Fibroblast of gingiva (primary cell): ENCODE data around the gene MPV17.
"Not testable (repeated sequence)": the region's sequence is repeated elsewhere in the genome, so short reads cannot be mapped to it uniquely, and the experiment has no call there.

Source experiments
- DNase-seq: peaks from one replicate; pipeline ENCODE4 v3.0.0-alpha.2; 2011; ENCODE audit warnings: low read depth

MPV17 gene

GRCh38 chr2:27297195-27297594 lies 25.7 kb downstream of the MPV17 start:
- no peak for DNase-seq

GRCh38 chr2:27296481-27296880 lies 26.4 kb downstream of the MPV17 start:
- peak; percentile 54 for DNase-seq

- DNase-seq = no peak
These were observed 28.0 kb downstream of the MPV17 start for GRCh38 chr2:27294928-27295327.

- no peak for DNase-seq
These were observed 31.0 kb downstream of the MPV17 start for GRCh38 chr2:27291865-27292264.

- no peak for DNase-seq
These were observed 32.3 kb downstream of the MPV17 start for GRCh38 chr2:27290549-27290948.

DNA sequence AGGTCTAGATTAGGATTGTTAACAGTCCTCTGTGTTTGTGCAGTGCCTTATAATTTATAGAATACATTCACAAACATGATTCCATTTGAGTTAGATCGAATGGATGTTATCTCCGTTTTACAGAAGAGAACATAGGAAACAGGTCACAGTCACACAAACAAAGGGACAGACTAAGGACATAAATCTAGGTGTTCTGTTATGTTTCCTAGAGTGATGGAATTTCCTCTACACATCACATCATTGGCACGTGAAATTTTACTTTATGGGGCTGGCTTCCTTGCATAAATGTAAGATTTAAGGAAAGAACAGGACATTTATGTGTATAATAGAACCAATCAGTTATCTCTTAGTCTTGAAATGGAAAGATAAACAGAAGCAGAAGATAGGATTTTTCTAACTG lies 34.3 kb downstream of the MPV17 start:
- no peak for DNase-seq

- DNase-seq = no peak
These were observed 37.4 kb downstream of the MPV17 start for GRCh38 chr2:27285481-27285880.

GRCh38 chr2:27284996-27285395 lies 37.9 kb downstream of the MPV17 start:
- no peak for DNase-seq

- no peak for DNase-seq
These were observed 40.0 kb downstream of the MPV17 start for GRCh38 chr2:27282892-27283291.

GRCh38 chr2:27281855-27282559 lies 40.9 kb downstream of the MPV17 start, which contains the start of gene TRIM54:
Gene TRIM54, plus strand, starts transcription at chr2:27282429. Its CDS starts 303 bp downstream, at chr2:27282732.
- no peak for DNase-seq

- no peak for DNase-seq
These were observed 41.5 kb downstream of the MPV17 start for GRCh38 chr2:27281442-27281841.

- DNase-seq = no peak
These were observed 42.1 kb downstream of the MPV17 start for GRCh38 chr2:27280826-27281225.

GRCh38 chr2:27278010-27278409 lies 44.9 kb downstream of the MPV17 start:
- DNase-seq = no peak

DNA sequence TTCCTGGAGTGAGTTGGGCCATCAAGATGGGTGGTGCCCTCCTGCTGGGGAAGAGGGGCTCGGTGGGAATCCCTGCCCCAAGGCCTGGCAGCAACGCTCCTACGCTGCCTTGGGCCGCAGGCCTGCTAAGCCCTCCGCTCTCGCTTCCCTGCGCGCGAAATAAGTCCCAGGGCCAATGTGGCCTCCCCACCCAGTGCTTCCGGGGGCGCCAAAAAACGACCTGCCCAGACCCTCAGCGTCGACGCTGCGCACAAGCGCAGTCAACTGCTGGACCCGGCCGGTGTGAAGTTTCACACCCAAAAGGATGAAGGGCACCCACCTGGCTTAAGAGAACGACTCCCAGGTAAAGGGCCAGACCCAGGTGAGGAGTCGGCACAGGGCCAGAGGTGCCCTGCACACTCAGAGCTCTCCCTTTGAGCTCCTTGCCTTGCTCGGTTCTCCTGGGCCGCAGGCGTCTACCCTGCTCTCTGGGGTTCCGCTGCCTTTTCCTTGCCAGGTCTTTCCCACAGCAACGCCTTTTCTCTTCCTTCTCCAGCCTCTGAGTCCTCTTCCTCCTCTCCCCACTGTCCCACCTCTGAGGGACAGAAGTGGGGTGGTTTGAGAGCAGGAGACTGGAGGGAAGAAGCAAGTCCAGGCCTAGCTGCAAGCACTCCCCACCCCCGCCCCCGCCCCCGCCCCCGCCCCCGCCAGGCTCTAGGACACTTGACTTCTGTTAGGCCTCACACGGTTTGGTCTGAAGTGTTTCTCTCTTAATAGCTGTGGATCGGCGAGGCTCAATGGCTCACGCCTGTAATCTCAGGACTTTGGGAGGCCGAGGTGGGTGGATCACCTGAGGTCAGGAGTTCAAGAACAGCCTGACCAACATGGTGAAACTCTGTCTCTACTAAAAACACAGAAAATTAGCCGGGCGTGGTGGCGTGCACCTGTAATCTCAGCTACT lies 47.4 kb downstream of the MPV17 start, which contains the start of gene DNAJC5G:
DNAJC5G (plus strand) TSS at position 223 of the 940 bp plus-strand sequence. CDS start 1,296 bp downstream, outside the sequence.
- DNase-seq = no peak

GRCh38 chr2:27272537-27273522 lies 50.1 kb downstream of the MPV17 start:
- not testable (repeated sequence) for DNase-seq

GRCh38 chr2:27271631-27272340 lies 51.1 kb downstream of the MPV17 start:
- DNase-seq = no peak

GRCh38 chr2:27270670-27271069 lies 52.2 kb downstream of the MPV17 start:
- DNase-seq = no peak

- DNase-seq = no peak
These were observed 52.8 kb downstream of the MPV17 start for GRCh38 chr2:27270131-27270530.

DNA sequence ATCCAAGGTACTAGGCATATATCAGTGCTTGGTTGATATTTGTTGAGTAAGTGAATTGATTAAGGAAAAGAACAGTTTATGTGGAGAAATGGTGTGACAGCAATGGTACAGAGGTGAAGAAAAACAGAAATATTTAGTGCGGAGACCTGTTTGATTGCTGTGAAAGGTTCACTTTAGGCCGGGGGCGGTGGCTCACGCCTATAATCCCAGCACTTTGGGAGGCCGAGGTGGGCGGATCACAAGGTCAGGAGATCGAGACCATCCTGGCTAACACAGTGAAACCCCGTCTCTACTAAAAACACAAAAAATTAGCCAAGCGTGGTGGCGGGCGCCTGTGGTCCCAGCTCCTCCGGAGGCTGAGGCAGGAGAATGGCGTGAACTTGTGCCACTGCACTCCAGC lies 54.6 kb downstream of the MPV17 start:
- not testable (repeated sequence) for DNase-seq

GRCh38 chr2:27265536-27265870 lies 57.4 kb downstream of the MPV17 start:
- no peak for DNase-seq
